H1 (cell line): ENCODE data around the gene FAM131C. TPM values are rescaled to one million over a fixed set of nuclear protein-coding genes. Genes with fewer than 3 reads are reported as not detected.

ENCODE experiments used
- CTCF ChIA-PET: fragments of 300-600 bp; sonication (Branson Sonifier 250); formaldehyde crosslinking; loops from one replicate; lab custom pipeline; 2021; ENCODE audit not compliant: partially characterized antibody; lab: Charles Lee
- POLR2A ChIA-PET: fragments of 300-600 bp; sonication (Branson Sonifier 250); formaldehyde crosslinking; loops from one replicate; lab custom pipeline; 2021; ENCODE audit warnings: inconsistent platforms; ENCODE audit not compliant: partially characterized antibody; lab: Charles Lee
- DNase-seq, 2 experiments: peaks; one replicate each; pipeline versions ENCODE4 v3.0.0 to v3.0.0-alpha.2; 2010 to 2022; ENCODE audit warnings: low spot score in 2 of 2, low read depth in 1 of 2, mixed read lengths in 1 of 2
- FAIRE-seq: peaks from 2 replicates; lab custom pipeline; 2011; peaks lifted over from hg19 to GRCh38; lab: Jason Lieb, UNC
- H2AFZ ChIP-seq: 2 replicates; pipeline ENCODE4 v1.8.1; 2012; ENCODE audit warnings: low read length, inconsistent platforms
- H2AK5ac ChIP-seq: 2 replicates; pipeline ENCODE4 v1.6.1; 2013; ENCODE audit warnings: low read depth, low read length
- H2BK120ac ChIP-seq: replicated peaks from 2 replicates; pipeline ENCODE3; 2013; ENCODE audit warnings: low read depth, low read length, inconsistent platforms
- H2BK12ac ChIP-seq: 2 replicates; pipeline ENCODE4 v1.6.1; 2013; ENCODE audit warnings: low read depth, low read length
- H2BK15ac ChIP-seq: 2 replicates; pipeline ENCODE4 v1.6.1; 2013; ENCODE audit warnings: low read length
- H2BK20ac ChIP-seq: 2 replicates; pipeline ENCODE4 v1.6.1; 2013; ENCODE audit warnings: low read length
- H2BK5ac ChIP-seq: 2 replicates; pipeline ENCODE4 v1.6.1; 2013; ENCODE audit warnings: low read depth, low read length
- H3K14ac ChIP-seq: 2 replicates; pipeline ENCODE4 v1.6.1; 2013; ENCODE audit warnings: inconsistent platforms; ENCODE audit not compliant: insufficient read length
- H3K18ac ChIP-seq: 2 replicates; pipeline ENCODE4 v1.6.1; 2013; ENCODE audit warnings: low read length; ENCODE audit errors: extremely low read depth
- H3K23ac ChIP-seq: 2 replicates; pipeline ENCODE4 v1.6.1; 2013; ENCODE audit warnings: inconsistent platforms; ENCODE audit not compliant: insufficient read length
- H3K23me2 ChIP-seq: 2 replicates; pipeline ENCODE4 v1.6.1; 2013; ENCODE audit warnings: low read depth, low read length
- H3K27ac ChIP-seq: 2 replicates; pipeline ENCODE4 v1.6.1; 2011; ENCODE audit warnings: low read depth, low read length, inconsistent platforms
- H3K27me3 ChIP-seq, 4 experiments: replicated peaks in 1 of 4; 1 replicate in 1 of 4; 2 replicates in 3 of 4; pipeline versions ENCODE4 v1.6.1 to v1.8.1; 2011 to 2013; ENCODE audit warnings: low read length in 3 of 4, mild to moderate bottlenecking in 3 of 4, inconsistent platforms in 2 of 4, mixed read lengths in 2 of 4, moderate library complexity in 1 of 4; ENCODE audit not compliant: control insufficient read depth in 3 of 4, insufficient read depth in 3 of 4; ENCODE audit errors: extremely low read depth in 1 of 4
- H3K36me3 ChIP-seq, 4 experiments: 2 replicates each; pipeline versions ENCODE4 v1.6.1 to v1.8.1; 2011 to 2013; ENCODE audit warnings: mild to moderate bottlenecking in 4 of 4, low read length in 3 of 4, moderate library complexity in 2 of 4, control low read depth in 1 of 4, inconsistent platforms in 1 of 4; ENCODE audit not compliant: insufficient read depth in 4 of 4, control insufficient read depth in 2 of 4
- H3K4ac ChIP-seq: replicated peaks from 2 replicates; pipeline ENCODE3; 2013; ENCODE audit warnings: low read length, low read depth, mixed read lengths, inconsistent platforms; ENCODE audit not compliant: insufficient read length
- H3K4me1 ChIP-seq, 4 experiments: replicated peaks in 1 of 4; 1 replicate in 1 of 4; 2 replicates in 3 of 4; pipeline versions ENCODE4 v1.6.1 to v1.8.1; 2011 to 2013; ENCODE audit warnings: low read length in 3 of 4, inconsistent platforms in 2 of 4, mixed read lengths in 1 of 4; ENCODE audit not compliant: insufficient read depth in 4 of 4, control insufficient read depth in 3 of 4
- H3K4me2 ChIP-seq, 2 experiments: 2 replicates each; pipeline versions ENCODE4 v1.6.1 to v1.8.1; 2011 to 2013; ENCODE audit warnings: low read depth in 2 of 2, low read length in 2 of 2, control low read depth in 1 of 2, inconsistent platforms in 1 of 2, mild to moderate bottlenecking in 1 of 2; ENCODE audit not compliant: insufficient read depth in 1 of 2
- H3K4me3 ChIP-seq, 4 experiments: fragments of 200-600, 300-600 bp in 1 of 4; sonication (generic), shearing (Covaris generic), sonication (Bioruptor Twin) in 1 of 4; 2 replicates each; pipeline versions ENCODE4 v1.5.1 to v1.8.1; 2011 to 2016; ENCODE audit warnings: low read length in 4 of 4, low read depth in 3 of 4, control low read depth in 2 of 4, inconsistent platforms in 2 of 4, mild to moderate bottlenecking in 2 of 4, mixed read lengths in 1 of 4, moderate library complexity in 1 of 4; ENCODE audit not compliant: insufficient read depth in 2 of 4; ENCODE audit errors: extremely low read depth in 1 of 4
- H3K56ac ChIP-seq: replicated peaks from 2 replicates; pipeline ENCODE3; 2013; ENCODE audit warnings: low read depth, mild to moderate bottlenecking, mixed read lengths, low read length, inconsistent platforms; ENCODE audit not compliant: insufficient read length
- H3K79me1 ChIP-seq: 2 replicates; pipeline ENCODE4 v1.6.1; 2013; ENCODE audit warnings: low read depth, low read length, control low read depth
- H3K79me2 ChIP-seq, 2 experiments: 2 replicates each; pipeline versions ENCODE4 v1.6.1 to v1.8.1; 2012 to 2013; ENCODE audit warnings: low read length in 2 of 2, mild to moderate bottlenecking in 2 of 2, inconsistent platforms in 1 of 2; ENCODE audit not compliant: insufficient read depth in 2 of 2, control insufficient read depth in 1 of 2
- H3K9ac ChIP-seq, 4 experiments: replicated peaks in 1 of 4; 1 replicate in 1 of 4; 2 replicates in 3 of 4; pipeline versions ENCODE4 v1.6.1 to v1.8.1; 2011 to 2013; ENCODE audit warnings: low read depth in 3 of 4, low read length in 3 of 4, control low read depth in 2 of 4, mild to moderate bottlenecking in 2 of 4, moderate library complexity in 2 of 4, inconsistent platforms in 1 of 4; ENCODE audit errors: extremely low read depth in 1 of 4
- H3K9me3 ChIP-seq, 2 experiments: 2 replicates each; pipeline versions ENCODE4 v1.6.1 to v1.8.1; 2012 to 2013; ENCODE audit warnings: mild to moderate bottlenecking in 2 of 2, moderate library complexity in 2 of 2, control low read depth in 1 of 2, inconsistent platforms in 1 of 2, low read depth in 1 of 2, low read length in 1 of 2, mixed read lengths in 1 of 2; ENCODE audit not compliant: insufficient read depth in 2 of 2
- H4K20me1 ChIP-seq, 2 experiments: replicated peaks in 1 of 2; 2 replicates each; pipeline versions ENCODE3 to v1.8.1; 2011 to 2013; ENCODE audit warnings: inconsistent platforms in 2 of 2, low read length in 2 of 2, mild to moderate bottlenecking in 1 of 2; ENCODE audit not compliant: insufficient read depth in 2 of 2, control insufficient read depth in 1 of 2
- H4K5ac ChIP-seq: 2 replicates; pipeline ENCODE4 v1.6.1; 2013; ENCODE audit warnings: low read length, low read depth, mixed read lengths, inconsistent platforms; ENCODE audit not compliant: insufficient read length
- H4K8ac ChIP-seq: 2 replicates; pipeline ENCODE4 v1.8.0; 2013; ENCODE audit warnings: mild to moderate bottlenecking, moderate library complexity, low read length, inconsistent platforms; ENCODE audit not compliant: insufficient read depth; ENCODE audit errors: extremely low read depth
- H4K91ac ChIP-seq: replicated peaks from 2 replicates; pipeline ENCODE3; 2013; ENCODE audit warnings: low read length, mixed read lengths, inconsistent platforms; ENCODE audit not compliant: insufficient read length
- EZH2 ChIP-seq: fragments of 200-600 bp; sonication (generic); IDR thresholded peaks from 2 replicates; pipeline ENCODE4 v1.7.1; 2012; ENCODE audit warnings: low read depth, mild to moderate bottlenecking, moderate library complexity, low read length, inconsistent platforms; ENCODE audit not compliant: severe bottlenecking
- POLR2A ChIP-seq, 2 experiments: IDR thresholded peaks; 1 replicate in 1 of 2; 2 replicates in 1 of 2; pipeline ENCODE4 v1.6.1; 2011; ENCODE audit warnings: low read depth in 2 of 2, low read length in 2 of 2, mild to moderate bottlenecking in 2 of 2; ENCODE audit errors: control extremely low read depth in 1 of 2
- WGBS, 2 experiments: shearing (Covaris generic) in 1 of 2; methylation state at CpG; one replicate each; pipeline versions ENCODE4 v1.1.6 to v1.1.7; 2013 to 2015; ENCODE audit warnings: low lambda C conversion rate in 2 of 2, mixed read lengths in 2 of 2, inconsistent platforms in 1 of 2, low coverage in 1 of 2, missing lambda C conversion rate in 1 of 2; ENCODE audit not compliant: insufficient replicate concordance in 2 of 2, insufficient coverage in 1 of 2, insufficient read length in 1 of 2; ENCODE audit errors: extremely low coverage in 1 of 2, missing lambda C conversion rate in 1 of 2; 5-methylcytosine and 5-hydroxymethylcytosine counted together
- polyA plus RNA-seq, 7 experiments: library from polyadenylated mRNA; depleted of rRNA in 3 of 7; stranded (reverse) in 5 of 7; unstranded in 2 of 7; fragments of >200 nt in 5 of 7; fragments of 200-250 nt in 2 of 7; gene quantifications; 1 replicate in 5 of 7; 2 replicates in 1 of 7; 4 replicates in 1 of 7; pipeline versions ENCODE4 v1.2.1 to v1.2.3, GENCODE V29; 2011 to 2013; ENCODE audit warnings: missing spikeins in 2 of 7, mixed read lengths in 2 of 7
- total RNA-seq: library from RNA; stranded (reverse); fragmentation: NEBNext Ultra II Directional; extraction: Animal tissue kit (Norgen Biotek cat#: 25700); gene quantifications from 2 replicates; pipeline ENCODE4 v1.2.1, GENCODE V29; 2021

Gene FAM131C
- total and polyA plus RNA-seq, 2 of the 8 experiments (the other 6 are each of a cell fraction or from before 2014, with no cell fraction given), result 0.73 to 0.78 TPM

DNA sequence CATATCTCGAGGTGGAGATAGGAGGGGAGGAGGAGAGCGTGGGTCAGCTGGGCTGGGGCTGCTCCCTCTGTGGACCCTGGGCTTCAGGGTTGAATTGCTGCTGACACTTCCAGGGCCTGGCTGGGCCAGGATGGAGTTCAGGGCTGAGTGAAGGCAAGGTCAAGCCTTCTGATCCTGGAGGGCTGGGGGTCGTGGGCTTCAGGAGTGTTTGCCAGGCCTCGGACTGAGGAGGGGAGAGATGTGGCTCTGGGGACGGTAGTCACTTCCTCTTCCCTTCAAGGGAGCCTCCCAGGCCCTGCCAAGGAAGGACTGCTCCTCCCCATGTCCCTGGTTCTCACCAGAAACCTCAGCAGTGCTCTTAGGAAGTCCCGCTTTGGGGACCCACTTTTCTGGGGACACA is 12.1 kb upstream of the FAM131C start:
- no peak for FAIRE-seq
- H2AFZ ChIP-seq, result no peak overlapping the region

More for the DNA sequence above, 12.1 kb upstream of the FAM131C start:
- Histone ChIP-seq H3K56ac (no peak overlapping the region), H2AK5ac (peak overlapping the region; percentile 44; the same call in 1 of the 2 replicates), H2BK20ac (0 out of 2 replicates have a peak overlapping the region, but pooled peaks have one; percentile 61), H2BK12ac (0 out of 2 replicates have a peak overlapping the region, but pooled peaks have one; percentile 18), H3K27ac (no peak overlapping the region), H4K91ac (no peak overlapping the region), H2BK5ac (no peak overlapping the region), H3K9ac (no peak overlapping the region), H2BK120ac (no peak overlapping the region), H3K18ac (no peak overlapping the region), H4K5ac (no peak overlapping the region), H3K27me3 (no peaks in the 10 kb centered on the region), H4K20me1 (no peaks in the 10 kb centered on the region), H3K79me1 (no peaks in the 10 kb centered on the region), H3K4me2 (no peak overlapping the region), H3K79me2 (no peaks in the 10 kb centered on the region), H3K23me2 (no peaks in the 10 kb centered on the region), H3K9me3 (no peaks in the 10 kb centered on the region), H3K14ac (no peak overlapping the region), H3K36me3 (no peaks in the 10 kb centered on the region), H3K23ac (no peak overlapping the region), H3K4me3 (no peak overlapping the region), H4K8ac (peak overlapping the region; percentile 1; the same call in 1 of the 2 replicates), H2BK15ac (no peak overlapping the region), H3K4me1 (peaks cover 0 to 7% (median 3%) of the 10 kb centered on the region in 4 experiments; a peak in 4 of 7 replicates), H3K4ac (no peak overlapping the region)
- no peak for DNase-seq
- 83% methylated on average over 6 of the region's 6 CpGs; no CpG with 5 or more reads in 1 of the 2 experiments for WGBS, 2 experiments
- TF ChIP-seq POLR2A (IDR thresholded peaks at IDR 0.05; ENCODE audit: control extremely low read depth in 1 of 2, low read depth in 2 of 2, low read length in 2 of 2) (no peak), EZH2 (no peak)
- CTCF ChIA-PET, result interaction anchor here (0.7 to 21.9 kb wide), 4 partner anchors 32 to 101 kb away, joined by 4 to 569 read pairs (median 263); no protein-coding TSS in a partner anchor
- POLR2A ChIA-PET, result no interaction called here
